ENCODE results near the gene ACOT8. TPM values are rescaled to one million over a fixed set of nuclear protein-coding genes. Genes with fewer than 3 reads are reported as not detected.

The ACOT8 gene
- total and polyA plus RNA-seq, 9 of the 15 experiments (the other 6 are each of a cell fraction or from before 2014, with no cell fraction given): 8.2 to 46.7 (median 20.7) TPM

- H3K4me2 ChIP-seq (ENCODE audit: insufficient read depth, low read length): peak within 1 kb of the TSS; percentile 81
- H3K36me3 ChIP-seq (ENCODE audit: control insufficient read depth, insufficient read depth, low read length): peaks cover 33% of the 10 kb centered on the region; the same call in 2 of the 3 replicates
- FAIRE-seq (peak; percentile 77), DNase-seq (ENCODE audit: extremely low read depth in 1 of 4, low spot score in 3 of 4) (peak; percentile 96 to 98 (median 97)), ATAC-seq (peak; percentile 93)
- H3K79me2 ChIP-seq (ENCODE audit: control insufficient read depth, insufficient read depth, low read length): peaks cover 7% of the 10 kb centered on the region; the same call in 1 of the 3 replicates
- intact Hi-C loops (cut with micrococcal nuclease) (loop anchor here (5.0 kb wide), 1 partner anchor 71 kb away; no protein-coding TSS in a partner anchor), in situ Hi-C loops (cut with MboI) (no loop called here)
- H3K9me1 ChIP-seq (ENCODE audit: control insufficient read depth, insufficient read depth, low read length): no peaks in the 10 kb centered on the region
- ChIA-PET POLR2A (interaction anchor here (0.6 to 3.3 kb wide), 6 partner anchors 9 to 43 kb away, joined by 3 to 13 read pairs (median 4); partner anchors contain the start of genes ACOT8 and ZSWIM1), CTCF (ENCODE audit: low intra/inter-chr PET ratio) (interaction anchor here (0.8 to 2.7 kb wide), 5 partner anchors 91 to 572 kb away, joined by 3 to 9 read pairs (median 3); no protein-coding TSS in a partner anchor)
- H3K9ac ChIP-seq (ENCODE audit: insufficient read depth in 1 of 2, low read depth in 2 of 2, low read length in 2 of 2): peak within 1 kb of the TSS; percentile 74 to 94
- BruUV-seq (replicated peaks): no TSS peak
- H3K27ac ChIP-seq (ENCODE audit: extremely low read depth, low read depth, low read length): peak within 1 kb of the TSS; percentile 74
- H3K9me3 ChIP-seq (replicated peaks; ENCODE audit: control insufficient read depth, insufficient read depth, low read depth, low read length): no peaks in the 10 kb centered on the region
- no peaks in the 10 kb centered on the region for H3K27me3 ChIP-seq (ENCODE audit: control insufficient read depth in 2 of 2, insufficient read depth in 2 of 2, low read length in 2 of 2)
- under 1% methylated on average over 54 of the region's 78 CpGs for WGBS (ENCODE audit: insufficient coverage, low coverage, missing lambda C conversion rate)
- H3K4me3 ChIP-seq: peak within 1 kb of the TSS; percentile 69
- H2AFZ ChIP-seq (ENCODE audit: low read depth, low read length): peak within 1 kb of the TSS; percentile 96
- peaks cover 11 to 40% of the 10 kb centered on the region in 2 experiments for H3K4me1 ChIP-seq (replicated peaks in 1 of 2; ENCODE audit: control insufficient read depth in 2 of 2, insufficient read depth in 2 of 2, low read length in 2 of 2)
- H4K20me1 ChIP-seq (replicated peaks; ENCODE audit: control insufficient read depth, insufficient read depth, low read length): no peaks in the 10 kb centered on the region
- TF ChIP-seq TAF7 (tag; IDR thresholded peaks at IDR 0.05) (peak; percentile 37), ZKSCAN3 (CRISPR knock-in tag; IDR thresholded peaks at IDR 0.05) (no peak), ZNF436 (CRISPR knock-in tag; IDR thresholded peaks at IDR 0.05) (no peak), LEF1 (IDR thresholded peaks at IDR 0.05) (peak; percentile 67; the same call in 1 of the 2 replicates), SNRNP70 (optimal IDR thresholded peaks at IDR 0.05; ENCODE audit: low read depth, low read length) (no peak), MIER1 (IDR thresholded peaks at IDR 0.05; ENCODE audit: low read depth) (no peak), POLR2AphosphoS2 (IDR thresholded peaks at IDR 0.05; ENCODE audit: low read length) (no peak), POLR2AphosphoS5 (IDR thresholded peaks at IDR 0.05; ENCODE audit: control insufficient read depth, insufficient read depth, low read depth, low read length) (peak; percentile 68; the same call in 1 of the 2 replicates), ZNF24 (IDR thresholded peaks at IDR 0.05) (no peak), CBX1 (IDR thresholded peaks at IDR 0.05; ENCODE audit: low read depth) (peak; percentile 96), LCOR (CRISPR knock-in tag; IDR thresholded peaks at IDR 0.05) (no peak), ARID2 (IDR thresholded peaks at IDR 0.05) (peak; percentile 62; the same call in 1 of the 2 replicates), TCF3 (CRISPR knock-in tag; IDR thresholded peaks at IDR 0.05) (no peak), ETS2 (tag; IDR thresholded peaks at IDR 0.05; ENCODE audit: borderline replicate concordance, poor library complexity, severe bottlenecking) (no peak), MXI1 (IDR thresholded peaks at IDR 0.05; ENCODE audit: low read depth, low read length) (peak; percentile 36; the same call in 1 of the 2 replicates), SNIP1 (IDR thresholded peaks at IDR 0.05; ENCODE audit: low read depth) (no peak), HNRNPLL (IDR thresholded peaks at IDR 0.05; ENCODE audit: low read depth, low read length, poor library complexity, severe bottlenecking) (no peak), STAT5A (IDR thresholded peaks at IDR 0.05; ENCODE audit: borderline replicate concordance, low read length) (peak; percentile 9; the same call in 1 of the 2 replicates), NCOA6 (IDR thresholded peaks at IDR 0.05) (no peak)
- TF ChIP-seq, protein P1, sequence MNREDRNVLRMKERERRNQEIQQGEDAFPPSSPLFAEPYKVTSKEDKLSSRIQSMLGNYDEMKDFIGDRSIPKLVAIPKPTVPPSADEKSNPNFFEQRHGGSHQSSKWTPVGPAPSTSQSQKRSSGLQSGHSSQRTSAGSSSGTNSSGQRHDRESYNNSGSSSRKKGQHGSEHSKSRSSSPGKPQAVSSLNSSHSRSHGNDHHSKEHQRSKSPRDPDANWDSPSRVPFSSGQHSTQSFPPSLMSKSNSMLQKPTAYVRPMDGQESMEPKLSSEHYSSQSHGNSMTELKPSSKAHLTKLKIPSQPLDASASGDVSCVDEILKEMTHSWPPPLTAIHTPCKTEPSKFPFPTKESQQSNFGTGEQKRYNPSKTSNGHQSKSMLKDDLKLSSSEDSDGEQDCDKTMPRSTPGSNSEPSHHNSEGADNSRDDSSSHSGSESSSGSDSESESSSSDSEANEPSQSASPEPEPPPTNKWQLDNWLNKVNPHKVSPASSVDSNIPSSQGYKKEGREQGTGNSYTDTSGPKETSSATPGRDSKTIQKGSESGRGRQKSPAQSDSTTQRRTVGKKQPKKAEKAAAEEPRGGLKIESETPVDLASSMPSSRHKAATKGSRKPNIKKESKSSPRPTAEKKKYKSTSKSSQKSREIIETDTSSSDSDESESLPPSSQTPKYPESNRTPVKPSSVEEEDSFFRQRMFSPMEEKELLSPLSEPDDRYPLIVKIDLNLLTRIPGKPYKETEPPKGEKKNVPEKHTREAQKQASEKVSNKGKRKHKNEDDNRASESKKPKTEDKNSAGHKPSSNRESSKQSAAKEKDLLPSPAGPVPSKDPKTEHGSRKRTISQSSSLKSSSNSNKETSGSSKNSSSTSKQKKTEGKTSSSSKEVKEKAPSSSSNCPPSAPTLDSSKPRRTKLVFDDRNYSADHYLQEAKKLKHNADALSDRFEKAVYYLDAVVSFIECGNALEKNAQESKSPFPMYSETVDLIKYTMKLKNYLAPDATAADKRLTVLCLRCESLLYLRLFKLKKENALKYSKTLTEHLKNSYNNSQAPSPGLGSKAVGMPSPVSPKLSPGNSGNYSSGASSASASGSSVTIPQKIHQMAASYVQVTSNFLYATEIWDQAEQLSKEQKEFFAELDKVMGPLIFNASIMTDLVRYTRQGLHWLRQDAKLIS (CRISPR knock-in tag; IDR thresholded peaks at IDR 0.05): no peak
Observed at GRCh38 chr20:45890985-45891983, 34.1 kb upstream of the ACOT8 start, which contains the start of the genes CTSA and NEURL2. CTSA (plus strand) TSS chr20:45891335; CDS start chr20:45891569, 234 bp downstream. NEURL2 (minus strand) TSS chr20:45891208; CDS start chr20:45890991, 217 bp downstream.

All from K562 (cell line).